Fibroblast of lung (primary cell): ENCODE measurements around the gene SBF2.

Experiments
- CTCF ChIP-seq, 2 donors: IDR thresholded peaks in 1 of 2; conservative IDR thresholded peaks in 1 of 2; 1 replicate in 1 of 2; 2 replicates in 1 of 2; pipeline ENCODE4 v1.5.1; 2011 to 2012; ENCODE audit warnings: low read length in 2 of 2, control low read depth in 1 of 2, inconsistent platforms in 1 of 2, low read depth in 1 of 2, mild to moderate bottlenecking in 1 of 2
- EZH2 ChIP-seq: IDR thresholded peaks from 2 replicates; pipeline ENCODE4 v1.5.1; 2012; ENCODE audit warnings: low read length, control low read depth, mild to moderate bottlenecking; ENCODE audit errors: missing control alignments

- TF ChIP-seq CTCF (conservative IDR thresholded peaks at IDR 0.05 in 1 of 2, IDR thresholded peaks at IDR 0.05 in 1 of 2; ENCODE audit: low read depth in 1 of 2, low read length in 2 of 2) (no peak), EZH2 (no peak)
Observed at GRCh38 chr11:10233581-10233980, 60.4 kb downstream of the SBF2 start.
